AG04450 (cell line): Measurements from ENCODE around the gene TTC16. TPM values are rescaled to one million over a fixed set of nuclear protein-coding genes. Genes with fewer than 3 reads are reported as not detected.

Source experiments
- CTCF ChIA-PET: fragments of 300-600, 350-600 bp; formaldehyde crosslinking; extraction: SDS; loops from one replicate; lab custom pipeline; 2022; ENCODE audit warnings: antibody characterized with exemption, inconsistent platforms; lab: Charles Lee
- POLR2A ChIA-PET: fragments of 350-600 bp; formaldehyde crosslinking; extraction: SDS; loops from one replicate; lab custom pipeline; 2021; ENCODE audit warnings: antibody characterized with exemption, inconsistent platforms; lab: Yijun Ruan, JAX
- DNase-seq: peaks from one replicate; pipeline ENCODE4 v3.0.0-alpha.2; 2011; ENCODE audit warnings: low read depth, low spot score
- H3K27ac ChIP-seq: one replicate; pipeline ENCODE4 v1.5.1; 2012; ENCODE audit warnings: low read depth, low read length, control low read depth
- H3K27me3 ChIP-seq: one replicate; pipeline ENCODE4 v1.6.0; 2012; ENCODE audit warnings: low read length; ENCODE audit not compliant: control insufficient read depth, insufficient read depth
- H3K4me3 ChIP-seq: 2 replicates; pipeline ENCODE4 v1.5.1; 2011; ENCODE audit warnings: mild to moderate bottlenecking, low read depth, low read length, control low read depth
- H3K9me3 ChIP-seq: 2 replicates; pipeline ENCODE4 v1.5.1; 2012; ENCODE audit warnings: low read length; ENCODE audit not compliant: control insufficient read depth, insufficient read depth
- polyA plus RNA-seq: library from polyadenylated mRNA; depleted of rRNA; stranded (reverse); fragments of >200 nt; gene quantifications from 2 replicates; pipeline ENCODE4 v1.2.3, GENCODE V29; 2011
- TF ChIP-seq, protein P1 (sequence below): IDR thresholded peaks from 2 replicates; pipeline ENCODE4 v1.5.1; 2011; ENCODE audit warnings: low read depth, low read length, control low read depth, inconsistent platforms

TTC16 gene
- polyA plus RNA-seq, 1 experiment = not detected

DNA sequence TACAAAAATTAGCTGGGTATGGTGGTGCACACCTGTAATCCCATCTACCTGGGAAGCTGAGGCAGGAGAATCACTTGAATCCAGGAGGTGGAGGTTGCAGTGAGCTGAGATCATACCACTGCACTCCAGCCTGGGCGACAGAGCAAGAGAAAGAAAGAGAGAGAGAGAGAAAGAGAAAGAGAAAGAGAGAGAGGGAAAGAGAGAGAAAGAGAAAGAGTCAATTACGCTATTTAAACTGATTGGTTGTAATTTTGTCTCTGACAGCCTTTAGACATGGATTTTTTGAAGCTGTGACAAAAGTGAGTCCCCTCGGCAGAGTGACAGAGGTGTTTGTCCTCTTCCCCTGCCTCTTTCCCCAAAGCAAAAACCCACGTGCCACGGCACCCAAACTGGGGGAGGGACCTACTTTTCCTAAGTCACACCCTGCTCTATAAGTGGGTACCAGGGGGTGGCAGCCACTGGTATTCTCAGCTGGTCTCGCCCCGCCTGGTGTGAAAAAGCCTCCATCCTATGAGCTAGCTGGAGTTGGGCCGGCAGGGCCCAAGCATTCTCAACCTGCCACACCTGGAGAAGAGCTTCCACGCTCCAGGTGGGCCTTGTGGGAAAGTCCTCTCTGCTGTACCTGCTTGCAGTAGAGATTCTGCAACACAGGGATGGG is 12.5 kb upstream of the TTC16 start:
- ChIA-PET POLR2A (no interaction called here), CTCF (interaction anchor here (0.7 to 1.1 kb wide), 3 partner anchors 31 to 199 kb away, joined by 3 to 4 read pairs (median 3); partner anchors contain the start of gene TOR2A)
- H3K4me3 ChIP-seq = no peak overlapping the region
- H3K27me3 ChIP-seq = no peaks in the 10 kb centered on the region
- no peak overlapping the region for H3K27ac ChIP-seq
- peaks cover 4% of the 10 kb centered on the region; the same call in 1 of the 2 replicates for H3K9me3 ChIP-seq
- no peak for DNase-seq
- TF ChIP-seq, protein P1, sequence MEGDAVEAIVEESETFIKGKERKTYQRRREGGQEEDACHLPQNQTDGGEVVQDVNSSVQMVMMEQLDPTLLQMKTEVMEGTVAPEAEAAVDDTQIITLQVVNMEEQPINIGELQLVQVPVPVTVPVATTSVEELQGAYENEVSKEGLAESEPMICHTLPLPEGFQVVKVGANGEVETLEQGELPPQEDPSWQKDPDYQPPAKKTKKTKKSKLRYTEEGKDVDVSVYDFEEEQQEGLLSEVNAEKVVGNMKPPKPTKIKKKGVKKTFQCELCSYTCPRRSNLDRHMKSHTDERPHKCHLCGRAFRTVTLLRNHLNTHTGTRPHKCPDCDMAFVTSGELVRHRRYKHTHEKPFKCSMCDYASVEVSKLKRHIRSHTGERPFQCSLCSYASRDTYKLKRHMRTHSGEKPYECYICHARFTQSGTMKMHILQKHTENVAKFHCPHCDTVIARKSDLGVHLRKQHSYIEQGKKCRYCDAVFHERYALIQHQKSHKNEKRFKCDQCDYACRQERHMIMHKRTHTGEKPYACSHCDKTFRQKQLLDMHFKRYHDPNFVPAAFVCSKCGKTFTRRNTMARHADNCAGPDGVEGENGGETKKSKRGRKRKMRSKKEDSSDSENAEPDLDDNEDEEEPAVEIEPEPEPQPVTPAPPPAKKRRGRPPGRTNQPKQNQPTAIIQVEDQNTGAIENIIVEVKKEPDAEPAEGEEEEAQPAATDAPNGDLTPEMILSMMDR = no peak

- H3K4me3 ChIP-seq = no peak overlapping the region
- ChIA-PET CTCF (interaction anchor here (1.3 to 2.2 kb wide), 2 partner anchors 29 to 237 kb away, joined by 3 to 6 read pairs; partner anchors contain the start of gene TOR2A), POLR2A (interaction anchor here (1.2 kb wide), 1 partner anchor 10 kb away, joined by 4 read pairs; the partner anchor contains the start of genes PTRH1 and TTC16)
- H3K27ac ChIP-seq = no peak overlapping the region
- TF ChIP-seq, protein P1 = no peak
- peaks cover 2% of the 10 kb centered on the region for H3K9me3 ChIP-seq
- no peaks in the 10 kb centered on the region for H3K27me3 ChIP-seq
- no peak for DNase-seq
Measured at GRCh38 chr9:127705577-127706379, 10.1 kb upstream of the TTC16 start.

GRCh38 chr9:127706836-127707241 is 9.0 kb upstream of the TTC16 start, which contains the start of gene CFAP157:
TSS of gene CFAP157 (plus strand) at chr9:127706988. CDS start at chr9:127707032, 44 bp downstream.
- CTCF ChIA-PET = interaction anchor here (1.3 kb wide), 1 partner anchor 236 kb away, joined by 3 read pairs; no protein-coding TSS in a partner anchor
- H3K27ac ChIP-seq = no peak within 1 kb of the TSS
- H3K9me3 ChIP-seq = peaks cover 2% of the 10 kb centered on the region
- H3K27me3 ChIP-seq = no peaks in the 10 kb centered on the region
- TF ChIP-seq, protein P1 = no peak
- no peak within 1 kb of the TSS for H3K4me3 ChIP-seq
- no peak for DNase-seq
- POLR2A ChIA-PET = no interaction called here

DNA sequence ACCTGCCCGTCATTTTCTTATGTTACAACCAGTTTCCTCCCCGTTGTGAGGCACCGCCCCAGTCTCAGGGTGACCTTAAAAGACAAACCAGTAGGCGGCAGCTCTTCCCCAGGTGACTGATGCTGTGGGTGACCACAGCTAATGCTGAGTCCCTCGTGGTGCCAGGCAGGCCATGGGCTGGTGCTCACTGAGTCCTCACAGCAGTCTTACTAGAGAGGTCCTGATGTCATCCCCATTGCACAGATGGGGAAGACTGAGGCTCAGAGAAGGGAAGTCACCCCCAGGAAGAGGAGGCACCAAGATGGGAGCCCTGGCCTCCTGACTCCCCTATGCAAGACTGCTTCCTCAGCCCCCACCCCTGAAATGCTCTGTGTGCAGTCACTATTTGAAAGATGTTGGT is 8.1 kb upstream of the TTC16 start:
- TF ChIP-seq, protein P1 = no peak
- no peak for DNase-seq
- Histone ChIP-seq H3K9me3 (peaks cover 2% of the 10 kb centered on the region), H3K27me3 (no peaks in the 10 kb centered on the region), H3K4me3 (no peak overlapping the region), H3K27ac (no peak overlapping the region)
- ChIA-PET CTCF (no interaction called here), POLR2A (no interaction called here)
